ENCODE data around the gene CMSS1.

CMSS1 gene

DNA sequence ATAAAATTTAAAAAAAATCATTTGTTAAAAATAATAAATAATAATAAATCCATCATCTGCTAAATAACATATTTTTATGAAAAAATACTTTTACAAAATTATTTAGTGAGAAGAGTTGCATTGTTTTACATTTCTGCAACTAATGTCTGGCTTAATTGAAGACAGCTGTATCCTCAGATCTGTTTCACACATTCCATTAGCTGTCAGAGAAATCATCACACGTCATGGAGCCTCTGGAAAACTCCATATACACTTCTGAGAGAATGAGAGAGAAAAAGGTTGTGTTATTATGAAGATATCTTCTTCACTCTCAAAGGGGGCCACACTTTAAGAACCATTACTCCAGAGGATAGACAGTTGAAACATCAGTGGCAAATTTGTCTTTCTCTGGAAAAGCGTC lies 40.8 kb downstream of the CMSS1 start:
- no peak overlapping the region for H3K4me3 ChIP-seq (ENCODE audit: low read depth, low read length)
- TF ChIP-seq CTCF (IDR thresholded peaks at IDR 0.05; ENCODE audit: low read depth, low read length), result no peak

DNA sequence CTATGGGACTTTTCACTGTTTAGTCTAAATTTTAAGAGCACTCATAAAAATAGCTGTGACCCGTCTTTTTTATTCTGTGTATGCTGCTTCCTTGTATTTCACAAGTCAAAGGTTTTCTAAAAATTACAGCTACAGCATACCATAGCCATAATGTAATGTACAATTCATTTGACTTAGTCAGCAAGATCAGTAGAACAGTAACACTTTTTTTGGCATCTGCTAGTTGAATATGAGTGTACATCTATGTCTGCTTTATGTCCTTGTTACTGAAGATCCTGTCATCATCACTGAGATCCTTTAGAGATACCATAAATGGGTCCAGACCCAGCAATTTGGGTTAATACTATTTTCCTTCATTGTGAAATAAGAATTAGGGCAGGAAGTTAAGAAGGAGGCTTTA lies 42.2 kb downstream of the CMSS1 start:
- H3K4me3 ChIP-seq (ENCODE audit: low read depth, low read length), result no peak overlapping the region
- TF ChIP-seq CTCF (IDR thresholded peaks at IDR 0.05; ENCODE audit: low read depth, low read length), result no peak

DNA sequence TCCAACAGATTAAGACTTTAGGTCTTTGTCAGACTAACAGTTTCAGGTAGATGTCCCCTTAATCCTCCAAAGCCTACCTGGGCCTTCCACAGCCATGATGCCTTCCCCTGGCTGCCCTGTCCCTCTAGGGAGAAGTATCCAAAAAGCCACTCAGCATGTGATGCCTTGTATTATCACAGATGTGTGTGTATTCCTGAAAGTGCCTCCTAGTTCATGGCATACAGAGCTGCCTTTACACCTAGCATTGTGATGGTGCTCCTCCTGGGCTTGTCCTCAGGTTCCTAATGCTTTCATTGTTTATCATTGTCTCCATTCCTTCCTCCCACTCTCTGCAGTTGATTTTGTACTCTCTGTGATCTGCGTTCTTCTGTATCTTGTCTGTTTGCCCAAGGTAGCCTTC lies 43.6 kb downstream of the CMSS1 start:
- no peak for TF ChIP-seq CTCF (IDR thresholded peaks at IDR 0.05; ENCODE audit: low read depth, low read length)
- H3K4me3 ChIP-seq (ENCODE audit: low read depth, low read length), result no peak overlapping the region

DNA sequence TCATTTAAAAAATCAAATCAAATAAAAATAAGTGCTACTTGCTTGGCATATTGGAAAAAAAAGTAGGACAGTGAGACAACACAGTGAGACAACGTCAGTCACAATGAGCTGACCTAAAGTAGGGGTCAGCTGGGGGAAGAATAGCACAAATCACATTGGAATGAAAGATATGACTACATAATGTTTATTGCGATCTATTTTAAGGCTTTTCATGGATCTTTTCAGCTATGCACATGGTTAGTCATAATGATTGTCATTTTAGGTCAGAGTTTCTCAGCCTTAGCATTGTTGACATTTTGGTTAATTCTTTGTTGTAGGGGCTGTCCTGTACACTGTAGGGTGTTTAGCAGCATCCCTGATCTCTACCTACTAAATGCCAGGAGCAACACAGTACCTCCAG lies 44.5 kb downstream of the CMSS1 start:
- no peak for TF ChIP-seq CTCF (IDR thresholded peaks at IDR 0.05; ENCODE audit: low read depth, low read length)
- H3K4me3 ChIP-seq (ENCODE audit: low read depth, low read length), result no peak overlapping the region

GRCh38 chr3:99863002-99863401 lies 45.3 kb downstream of the CMSS1 start:
- no peak for TF ChIP-seq CTCF (IDR thresholded peaks at IDR 0.05; ENCODE audit: low read depth, low read length)
- no peak overlapping the region for H3K4me3 ChIP-seq (ENCODE audit: low read depth, low read length)

- H3K4me3 ChIP-seq (ENCODE audit: low read depth, low read length), result no peak overlapping the region
Observed at GRCh38 chr3:99863588-99863987, 45.9 kb downstream of the CMSS1 start.

DNA sequence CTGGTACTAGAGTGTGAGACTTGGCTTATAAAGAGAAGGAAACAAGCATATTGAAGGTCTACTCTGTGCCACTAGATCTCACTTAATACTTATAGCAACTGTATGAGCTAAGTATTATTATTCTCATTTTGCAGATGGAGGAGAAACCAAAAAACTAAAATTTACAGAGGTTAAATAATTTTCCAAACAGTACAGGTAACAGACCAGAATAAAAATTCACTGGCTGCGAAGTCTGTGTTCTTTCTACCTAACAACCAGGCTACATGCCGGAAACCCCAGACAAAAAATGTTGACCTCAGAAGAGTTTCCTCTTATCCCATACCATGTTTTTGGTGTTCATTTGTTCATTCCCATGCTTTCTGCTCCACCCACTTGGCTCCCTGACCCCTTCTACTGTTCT lies 46.6 kb downstream of the CMSS1 start:
- TF ChIP-seq CTCF (IDR thresholded peaks at IDR 0.05; ENCODE audit: low read depth, low read length), result no peak
- H3K4me3 ChIP-seq (ENCODE audit: low read depth, low read length), result no peak overlapping the region

More at GRCh38 chr3:99863588-99863987, 45.9 kb downstream of the CMSS1 start:
- no peak for TF ChIP-seq CTCF (IDR thresholded peaks at IDR 0.05; ENCODE audit: low read depth, low read length)

All from WI38 (cell line).